Activated CD4-positive, alpha-beta T cell treated with anti-CD3 and anti-CD28 coated beads for 4 hours (primary cell): ENCODE results near the gene FURIN.
"Not testable (repeated sequence)": the region's sequence is repeated elsewhere in the genome, so short reads cannot be mapped to it uniquely, and the experiment has no call there.

ENCODE experiments used
- DNase-seq, 2 donors: peaks; one replicate each; pipeline ENCODE4 v3.0.0-alpha.2; 2020

Gene FURIN

DNA sequence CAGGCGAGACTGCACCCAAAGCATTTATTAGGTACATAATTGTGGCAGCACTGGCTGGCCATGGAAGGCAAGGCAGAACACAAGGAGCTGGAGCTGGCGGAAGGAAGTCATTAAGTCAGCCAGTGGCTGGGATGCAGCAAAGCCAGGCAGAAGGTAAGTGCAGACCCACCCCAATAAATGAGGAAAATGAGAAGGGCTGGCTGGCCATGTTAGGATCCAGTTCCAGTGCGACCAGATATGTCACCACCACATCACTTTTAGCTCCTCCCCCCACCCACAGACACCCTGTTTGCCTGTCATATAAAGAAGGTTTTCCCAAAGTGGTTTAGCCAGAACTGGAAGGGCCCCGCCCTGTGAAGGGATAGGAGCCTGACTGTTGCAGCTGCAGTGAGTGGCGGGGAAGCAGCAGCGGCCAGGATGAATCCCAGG is at the start of gene FURIN:
Gene FURIN (plus strand): TSS at position 328 of the 429 bp plus-strand sequence. CDS start 7,153 bp downstream, outside the sequence.
- DNase-seq, result no peak

DNA sequence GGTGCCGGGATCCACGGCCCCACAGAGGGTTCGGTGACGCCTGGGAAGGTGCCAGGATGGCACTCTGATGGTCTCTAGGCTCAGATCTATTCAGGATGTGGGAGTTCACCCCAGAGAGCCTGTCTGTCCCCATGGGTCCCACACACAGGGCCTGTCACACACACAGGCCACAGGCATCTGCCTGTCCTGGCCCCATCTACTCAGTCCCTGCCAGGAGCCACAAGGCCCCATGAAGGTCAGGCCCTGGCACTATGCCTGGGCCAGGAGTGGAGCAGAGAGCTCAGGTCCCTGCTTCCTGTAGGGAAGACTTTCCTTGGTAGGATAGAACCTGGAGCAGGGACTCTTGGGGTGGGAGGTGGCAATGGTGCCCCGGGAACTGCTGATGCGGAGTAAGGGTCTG is 49.0 kb upstream of the FURIN start:
- DNase-seq, result no peak

DNA sequence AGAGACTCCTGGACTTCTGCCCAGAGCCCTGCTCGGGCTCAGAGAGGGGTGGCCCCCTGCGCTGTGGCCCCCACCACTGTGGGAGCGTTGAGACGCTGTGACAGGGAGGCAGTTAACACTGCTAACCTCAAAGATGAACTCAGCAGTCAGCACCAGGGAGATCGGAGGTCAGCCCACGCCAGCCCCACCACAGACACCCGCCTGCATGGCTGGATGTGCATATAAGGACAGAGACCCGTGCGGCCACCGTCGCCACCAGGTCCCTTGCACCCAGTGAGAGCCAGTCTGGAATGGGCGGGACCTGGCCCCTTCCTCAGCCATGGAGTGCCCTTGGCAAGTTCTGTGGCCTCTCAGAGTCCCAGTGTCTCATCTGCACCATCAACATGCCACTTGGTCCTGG is 48.5 kb upstream of the FURIN start:
- DNase-seq, result no peak

DNA sequence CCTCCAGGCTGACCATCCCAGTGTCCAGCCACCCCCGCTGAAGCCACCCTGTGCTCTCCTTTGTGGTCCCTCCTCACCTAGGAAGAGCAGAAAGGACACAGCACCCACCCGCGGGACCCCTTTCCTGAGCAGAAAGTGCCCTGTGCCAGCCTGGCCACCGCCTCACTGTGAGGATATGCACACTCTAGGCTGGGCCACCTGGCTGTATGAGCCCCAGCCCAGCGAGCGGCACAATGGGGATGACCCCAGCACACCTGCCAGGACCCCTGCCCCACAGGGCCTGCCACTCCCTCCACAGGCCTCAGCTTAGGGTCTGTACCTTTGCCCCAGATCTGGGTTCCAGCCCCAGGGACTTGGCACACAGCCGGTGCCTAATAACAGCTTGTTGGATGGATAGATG is 47.9 kb upstream of the FURIN start:
- DNase-seq, result no peak

DNA sequence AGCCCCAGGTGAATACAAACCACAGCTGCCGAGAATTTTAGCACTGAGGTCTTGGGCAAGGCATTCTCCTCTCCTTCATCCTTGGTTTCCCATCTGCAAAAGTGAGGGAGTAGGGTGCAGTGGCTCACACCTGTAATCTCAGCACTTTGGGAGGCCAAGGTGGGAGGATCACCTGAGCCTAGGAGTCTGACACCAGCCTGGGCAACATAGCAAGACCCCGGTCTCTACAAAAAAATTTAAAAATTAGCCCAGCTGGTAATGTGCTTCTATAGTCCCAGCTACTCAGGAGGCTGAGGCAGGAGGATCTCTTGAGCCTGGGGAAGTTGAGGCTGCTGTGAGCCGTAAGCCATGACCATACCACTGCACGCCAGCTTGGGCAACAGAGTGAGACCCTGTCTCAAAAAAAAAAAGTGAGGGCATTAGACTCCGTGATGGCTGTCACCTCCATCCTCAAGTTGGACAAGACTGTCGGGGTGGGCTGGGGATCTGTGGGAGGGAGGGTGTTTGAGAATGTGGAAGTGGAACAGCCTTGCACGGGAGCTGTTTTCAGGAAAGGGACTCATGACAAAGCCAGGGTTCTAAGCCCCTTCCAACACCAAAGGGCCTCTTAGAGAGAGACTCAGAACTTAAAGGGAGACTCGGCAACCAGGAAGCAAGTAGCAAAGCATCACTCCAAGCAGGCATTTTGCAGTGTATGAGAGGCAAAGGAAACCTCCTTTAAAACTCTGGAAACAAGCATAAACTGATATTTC is 46.0 kb upstream of the FURIN start:
- no peak for DNase-seq

DNA sequence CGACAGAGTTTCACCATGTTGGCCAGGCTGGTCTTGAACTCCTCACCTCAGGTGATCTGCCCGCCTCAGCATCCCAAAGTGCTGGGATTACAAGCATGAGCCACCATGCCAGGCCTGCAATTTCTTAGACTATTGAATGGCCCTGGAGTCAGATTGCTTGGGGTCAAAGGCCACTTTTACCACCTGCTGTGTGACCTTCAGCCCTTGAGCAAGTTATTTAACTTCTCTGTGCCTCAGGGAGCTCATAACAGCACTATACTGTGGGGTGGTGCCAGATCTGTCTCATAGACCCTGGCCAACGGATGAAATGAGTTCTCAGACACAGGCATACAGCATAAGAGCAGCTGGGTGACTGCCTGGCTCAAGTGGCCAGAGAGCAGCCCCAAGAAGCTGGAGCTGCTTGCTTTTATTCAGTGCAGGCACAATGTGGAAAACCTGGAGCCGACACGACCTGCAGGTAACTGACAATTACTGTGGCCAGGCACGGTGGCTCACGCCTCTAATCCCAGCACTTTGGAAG is 44.9 kb upstream of the FURIN start:
- no peak for DNase-seq

DNA sequence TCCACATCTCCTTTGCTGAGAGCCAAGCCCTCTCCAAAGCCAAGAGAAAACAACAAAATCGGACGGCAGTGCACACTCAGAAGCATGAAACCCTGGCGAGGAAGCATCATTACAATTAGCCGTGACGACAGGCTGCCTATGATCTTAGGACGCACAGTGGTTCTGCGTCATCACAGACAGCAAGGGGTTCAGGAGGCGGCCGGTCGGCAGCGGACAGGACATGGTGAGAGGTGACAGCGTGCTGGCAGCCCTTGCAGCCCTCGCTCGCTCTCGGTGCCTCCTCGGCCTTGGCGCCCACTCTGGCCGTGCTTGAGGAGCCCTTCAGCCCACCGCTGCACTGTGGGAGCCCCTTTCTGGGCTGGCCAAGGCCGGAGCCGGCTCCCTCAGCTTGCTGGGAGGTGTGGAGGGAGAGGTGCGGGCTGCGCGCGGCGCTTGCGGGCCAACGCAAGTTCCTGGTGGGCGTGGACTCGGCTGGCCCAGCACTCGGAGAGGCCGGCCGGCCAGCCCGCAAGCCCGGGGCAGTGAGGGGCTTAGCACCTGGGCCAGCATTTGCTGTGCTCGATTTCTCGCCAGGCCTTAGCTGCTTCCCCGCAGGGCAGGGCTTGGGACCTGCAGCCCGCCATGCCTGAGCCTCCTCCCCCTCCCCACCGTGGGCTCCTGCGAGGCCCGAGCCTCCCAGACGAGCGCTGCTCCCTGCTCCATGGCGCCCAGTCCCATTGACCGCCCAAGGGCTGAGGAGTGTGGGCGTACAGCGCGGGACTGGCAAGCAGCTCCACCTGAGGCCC is 43.1 kb upstream of the FURIN start:
- DNase-seq, result not testable (repeated sequence)

DNA sequence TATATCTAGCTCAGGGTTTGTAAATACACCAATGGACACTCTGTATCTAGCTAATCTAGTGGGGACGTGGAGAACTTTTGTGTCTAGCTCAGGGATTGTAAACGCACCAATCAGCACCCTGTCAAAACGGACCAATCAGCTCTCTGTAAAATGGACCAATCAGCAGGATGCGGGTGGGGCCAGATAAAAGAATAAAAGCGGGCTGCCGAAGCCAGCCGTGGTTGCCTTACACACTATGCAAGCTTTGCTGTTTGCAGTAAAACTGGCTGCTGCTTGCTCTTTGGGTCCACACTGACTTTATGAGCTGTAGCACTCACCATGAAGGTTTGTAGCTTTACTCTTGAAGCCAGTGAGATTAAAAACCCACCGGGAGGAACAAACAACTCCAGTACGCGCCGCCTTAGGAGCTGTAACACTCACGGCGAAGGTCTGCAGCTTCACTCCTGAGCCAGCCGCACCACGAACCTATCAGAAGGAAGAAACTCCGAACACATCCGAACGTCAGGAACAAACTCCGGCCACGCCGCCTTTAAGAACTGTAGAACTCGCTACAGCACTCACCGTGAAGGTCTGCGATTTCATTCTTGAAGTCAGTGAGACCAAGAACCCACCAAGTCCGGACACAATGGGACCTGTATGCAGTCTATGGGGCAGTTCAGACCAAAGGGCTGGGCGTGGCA is 42.0 kb upstream of the FURIN start:
- DNase-seq, result not testable (repeated sequence)

DNA sequence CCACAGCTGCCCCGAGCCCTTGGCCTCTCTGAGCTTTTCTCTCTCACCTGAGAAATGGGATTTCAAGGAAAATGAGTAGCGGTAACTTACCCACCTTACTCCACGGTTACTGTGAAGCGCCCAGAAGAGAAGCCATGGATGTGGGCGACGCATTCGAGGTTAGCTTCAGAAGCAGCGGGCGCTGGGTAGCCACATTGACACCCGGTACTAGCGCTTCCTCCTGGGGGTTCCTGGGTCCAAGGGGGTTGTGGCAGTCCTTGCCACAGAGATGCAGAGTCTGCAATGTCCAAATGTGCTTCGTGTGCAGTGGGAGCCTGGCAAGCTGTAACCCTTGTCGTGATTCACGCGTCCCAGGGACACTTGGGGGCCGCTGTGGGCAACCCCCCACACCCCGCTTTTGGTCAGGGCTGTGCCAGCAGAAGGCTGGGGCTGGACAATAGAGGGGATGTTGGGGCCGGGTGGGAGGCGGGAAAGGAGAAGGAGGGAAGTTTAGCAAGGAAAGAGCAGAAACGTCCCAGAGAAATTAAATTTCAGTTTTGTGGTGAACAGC is 41.4 kb upstream of the FURIN start:
- no peak for DNase-seq

DNA sequence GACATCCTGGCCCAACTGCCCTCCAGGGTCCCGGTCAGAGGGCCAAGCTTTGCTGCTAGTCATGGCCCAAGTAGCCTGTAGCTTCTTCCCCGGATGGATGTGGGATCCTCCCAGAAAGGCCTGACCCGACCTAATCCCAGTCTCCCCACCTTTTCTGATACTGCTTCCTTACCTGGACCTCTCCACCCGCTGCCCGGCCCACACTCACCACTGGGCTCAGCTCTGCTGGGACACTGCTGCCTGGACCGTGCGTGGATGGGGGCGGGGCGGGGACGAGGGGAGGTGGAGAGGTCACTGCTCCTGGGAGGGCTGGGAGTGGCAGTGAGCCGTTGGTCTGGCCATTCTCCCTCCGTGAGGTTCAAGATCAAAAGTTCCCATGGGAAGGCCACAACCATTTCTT is 40.3 kb upstream of the FURIN start:
- DNase-seq, result no peak

DNA sequence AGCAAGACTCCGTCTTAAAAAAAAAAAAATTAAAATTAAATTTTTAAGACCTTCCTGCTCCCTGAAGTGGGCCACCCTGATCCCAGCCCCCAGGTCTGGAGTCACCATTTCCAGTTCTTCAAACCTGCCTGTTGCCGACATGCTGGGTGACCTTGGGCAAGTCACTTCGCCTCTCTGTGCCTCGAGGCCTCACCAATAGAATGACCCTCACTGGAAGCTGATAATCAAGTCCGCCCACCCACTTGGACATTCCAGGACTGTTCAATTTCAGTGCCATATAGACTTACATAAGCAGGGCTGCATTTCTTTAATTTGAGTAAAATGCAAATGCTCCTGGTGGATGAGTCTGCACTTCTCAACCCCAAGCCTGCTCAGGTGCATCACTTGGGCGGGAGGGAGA is 39.3 kb upstream of the FURIN start:
- no peak for DNase-seq

DNA sequence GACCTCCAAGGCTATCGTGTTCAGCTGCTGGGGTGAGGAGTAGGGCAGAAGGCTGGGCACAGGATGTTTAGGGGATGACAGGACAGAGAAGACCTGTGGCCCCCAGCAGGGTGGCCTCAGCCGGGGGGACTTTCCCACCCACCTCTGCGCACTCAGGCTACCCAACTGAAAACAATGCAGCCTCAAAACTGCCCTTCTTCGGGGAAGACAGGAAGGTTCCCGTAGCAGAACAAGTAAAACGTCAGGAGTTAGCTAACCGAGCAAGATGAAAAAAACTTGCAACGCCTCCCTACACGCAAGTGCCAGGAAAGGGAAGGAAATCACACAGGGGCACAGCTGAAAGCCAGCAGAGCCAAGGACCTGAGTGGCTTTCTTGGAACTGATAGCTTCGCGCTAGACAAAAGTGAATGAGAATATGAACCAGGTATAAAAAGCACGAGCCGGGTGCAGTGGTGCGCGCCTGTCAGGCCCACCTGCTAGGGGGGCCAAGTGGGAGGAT is 38.4 kb upstream of the FURIN start:
- DNase-seq, result peak in 1 of 2 donors; percentile 35

DNA sequence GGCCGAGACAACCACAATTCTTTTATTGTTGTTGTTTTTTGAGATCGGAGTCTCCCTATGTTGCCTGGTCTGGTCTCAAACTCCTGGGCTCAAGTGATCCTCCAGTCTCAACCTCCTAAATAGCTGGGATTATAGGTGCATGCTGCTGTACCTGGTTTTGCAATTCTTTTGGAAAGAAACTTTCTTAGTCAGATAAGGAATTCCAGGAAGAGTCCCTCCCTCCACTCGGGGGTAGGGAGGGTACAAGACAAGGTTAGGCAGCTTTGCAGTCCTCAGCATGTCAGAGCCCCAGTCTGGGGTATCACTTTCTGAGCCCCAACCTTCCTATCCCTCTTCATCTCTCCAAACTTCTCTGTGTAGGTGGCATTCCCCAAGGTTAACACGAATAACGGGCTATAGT is 33.8 kb upstream of the FURIN start:
- no peak for DNase-seq

DNA sequence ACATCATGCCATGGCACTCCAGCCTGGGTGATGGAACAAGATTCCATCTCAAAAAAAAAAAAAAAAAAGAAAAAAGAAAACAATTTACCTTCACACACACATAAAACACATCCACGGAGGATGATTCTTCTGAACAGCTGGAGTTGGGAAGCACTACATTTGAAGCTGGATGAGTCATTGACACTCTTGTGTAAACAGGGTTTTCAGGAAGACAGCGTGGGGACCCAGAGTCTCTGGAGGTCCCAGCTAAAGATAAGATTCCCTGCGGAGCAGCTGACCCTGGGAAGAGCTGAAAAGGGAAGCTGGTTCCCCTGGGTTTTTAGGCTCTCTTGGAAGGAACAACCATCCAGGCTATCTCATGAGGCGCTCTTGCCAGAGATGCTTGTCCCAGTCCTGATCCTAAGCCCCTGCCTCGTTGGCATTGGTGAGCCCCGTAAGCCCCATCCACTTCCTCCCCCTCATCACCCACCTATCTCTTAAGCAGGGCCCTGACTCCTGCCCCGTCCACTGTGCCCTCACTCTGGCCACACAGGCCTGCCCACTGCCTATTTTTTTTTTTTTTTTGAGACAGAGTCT is 32.0 kb upstream of the FURIN start:
- DNase-seq, result no peak

DNA sequence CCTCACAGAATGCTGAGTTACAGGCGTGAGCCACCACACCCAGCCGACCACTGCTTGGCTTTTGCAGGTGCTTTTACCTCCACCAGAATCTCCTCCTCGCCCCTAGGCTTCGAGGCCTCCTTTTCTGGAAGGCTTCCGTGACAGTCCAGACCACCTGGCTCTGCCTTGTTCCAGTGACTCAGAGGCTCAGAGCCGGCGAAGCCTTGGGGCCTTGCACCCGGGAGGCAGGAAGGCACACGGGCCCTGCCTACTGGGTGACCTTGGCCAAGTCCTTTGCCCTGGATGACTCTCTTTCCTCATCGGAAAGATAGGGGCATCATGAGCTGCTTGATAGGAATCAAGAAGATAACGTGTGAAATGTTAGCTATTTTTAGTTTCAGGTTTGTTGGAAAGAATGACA is 31.3 kb upstream of the FURIN start:
- DNase-seq, result peak in 1 of 2 donors; percentile 53

DNA sequence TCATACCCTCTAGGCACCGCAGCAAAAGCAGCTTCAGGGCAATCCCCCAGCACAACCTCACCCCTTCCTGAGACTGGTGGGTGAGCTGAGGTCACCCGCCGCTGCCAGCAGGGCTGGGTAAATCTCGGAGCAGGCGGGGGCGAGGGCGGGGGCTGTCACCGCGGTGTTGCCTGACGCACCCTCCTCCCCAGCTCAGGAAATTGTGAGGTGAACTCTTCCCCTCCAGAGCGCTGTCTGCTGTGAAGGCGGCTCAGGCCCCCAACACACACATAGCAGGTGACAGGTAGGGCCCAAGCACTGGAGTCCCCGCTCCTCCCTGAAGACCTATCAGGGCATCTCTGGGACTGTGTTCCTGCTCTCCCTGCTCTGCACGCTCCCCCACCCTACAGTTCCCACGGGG is 30.2 kb upstream of the FURIN start:
- DNase-seq, result peak; percentile 89 to 93

DNA sequence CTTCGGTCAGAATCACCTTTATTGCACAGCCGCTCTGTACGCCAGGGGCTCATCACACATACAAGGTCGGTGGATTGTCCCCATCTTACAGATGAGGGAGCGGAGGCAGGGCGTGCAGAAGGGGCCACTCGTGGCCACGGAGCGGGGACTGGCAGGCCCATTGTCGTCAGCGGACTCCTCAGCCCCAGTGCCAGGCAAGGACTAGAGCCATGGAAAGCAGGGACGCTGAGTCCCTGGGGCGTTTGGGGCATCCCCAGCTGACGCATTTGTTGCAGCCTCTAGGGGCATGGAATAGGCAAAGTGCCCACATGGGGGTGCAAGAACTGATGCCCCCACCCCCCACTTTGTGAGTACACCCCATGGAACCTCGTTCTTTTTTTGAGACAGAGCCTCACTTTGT is 29.8 kb upstream of the FURIN start:
- DNase-seq, result peak in 1 of 2 donors; percentile 30

DNA sequence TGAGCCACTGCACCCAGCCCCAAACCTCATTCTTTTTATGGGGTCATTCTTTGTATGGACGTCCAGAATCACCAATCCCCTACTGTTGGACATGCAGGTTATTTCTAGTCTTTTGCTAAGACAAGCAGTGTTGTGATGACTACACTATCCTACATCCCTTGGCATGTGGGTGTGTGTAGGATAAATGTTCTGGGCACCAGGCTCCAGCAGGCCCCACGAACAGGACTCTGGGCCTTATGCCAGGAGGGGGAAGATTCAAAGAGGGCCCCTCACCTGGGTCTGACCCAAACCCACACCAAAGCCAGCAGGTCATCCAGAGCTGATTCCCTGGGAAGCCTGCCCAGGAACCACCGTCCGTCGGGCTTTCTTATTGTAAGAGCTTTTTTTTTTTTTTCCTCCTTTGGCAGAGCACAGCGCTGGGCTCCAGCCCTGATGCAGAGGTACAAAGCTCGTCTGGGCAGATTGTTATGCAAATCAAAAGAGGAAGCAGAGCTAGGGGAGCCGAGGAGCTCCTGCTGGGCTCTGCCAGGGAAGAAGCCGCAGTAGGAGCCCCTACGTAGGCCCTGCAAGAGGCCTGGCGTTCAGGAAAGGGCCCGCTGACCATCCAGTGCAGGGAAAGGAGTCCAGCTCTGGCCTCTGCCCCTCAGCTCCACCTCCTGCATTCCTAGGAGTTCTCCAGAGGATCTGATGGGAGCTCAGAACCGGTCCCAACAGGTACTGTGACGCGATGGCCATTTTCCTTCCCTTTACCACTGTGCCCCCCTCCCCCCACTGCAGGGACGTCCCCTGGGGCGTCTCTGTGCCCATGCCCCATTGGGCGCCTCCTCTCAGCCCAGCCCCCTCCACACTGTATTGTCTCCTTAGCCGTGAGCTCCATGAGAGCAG is 29.0 kb upstream of the FURIN start:
- DNase-seq, result no peak

DNA sequence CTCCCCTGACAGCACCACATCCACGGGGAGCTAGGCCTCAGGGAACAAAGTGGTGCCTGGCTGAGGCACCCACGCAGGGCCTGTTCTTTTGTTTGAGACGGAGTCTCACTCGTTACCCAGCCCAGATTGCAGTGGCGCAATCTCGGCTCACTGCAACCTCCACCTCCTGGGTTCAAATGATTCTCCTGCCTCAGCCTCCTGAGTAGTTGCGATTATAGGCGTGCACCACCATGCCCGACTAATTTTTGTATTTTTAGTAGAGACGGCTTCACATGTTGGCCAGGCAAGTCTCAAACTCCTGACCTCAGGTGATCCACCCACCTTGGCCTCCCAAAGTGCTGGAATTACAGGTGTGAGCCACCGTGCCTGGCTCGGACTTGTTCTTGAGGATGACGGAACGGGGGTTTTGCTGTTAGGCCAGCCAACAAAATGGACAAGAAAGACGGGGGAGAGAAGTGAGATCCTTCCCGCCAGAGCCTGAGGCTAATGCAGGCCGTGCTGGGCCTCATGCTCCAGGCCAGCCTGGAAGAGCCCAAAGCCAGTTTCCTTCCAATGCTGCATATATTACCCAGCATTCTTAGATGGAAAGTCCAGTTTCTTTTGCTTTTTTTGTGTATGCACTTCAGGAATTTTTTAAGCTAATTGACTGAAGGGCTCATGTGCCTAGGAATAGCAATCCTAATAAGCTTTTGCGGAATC is 28.1 kb upstream of the FURIN start:
- DNase-seq, result no peak

DNA sequence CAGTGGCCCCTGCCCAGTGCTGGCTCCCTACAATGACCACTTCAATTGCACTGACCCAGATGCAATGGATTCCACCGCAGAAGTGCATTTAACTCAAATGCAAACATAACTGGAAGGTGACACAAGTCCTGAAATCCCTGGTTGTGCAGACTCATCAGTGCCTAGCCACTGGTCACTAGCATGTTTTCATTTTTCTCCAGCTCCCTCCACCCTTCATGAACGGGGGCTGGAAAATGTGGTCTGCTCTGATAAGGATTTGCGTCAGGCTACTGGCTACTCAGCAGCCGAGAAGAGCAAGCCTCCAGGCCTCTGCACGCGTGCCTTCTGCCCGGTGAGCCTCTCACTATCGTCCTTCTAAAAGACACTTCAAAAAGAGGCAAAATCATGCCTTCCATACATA is 27.4 kb upstream of the FURIN start:
- no peak for DNase-seq

DNA sequence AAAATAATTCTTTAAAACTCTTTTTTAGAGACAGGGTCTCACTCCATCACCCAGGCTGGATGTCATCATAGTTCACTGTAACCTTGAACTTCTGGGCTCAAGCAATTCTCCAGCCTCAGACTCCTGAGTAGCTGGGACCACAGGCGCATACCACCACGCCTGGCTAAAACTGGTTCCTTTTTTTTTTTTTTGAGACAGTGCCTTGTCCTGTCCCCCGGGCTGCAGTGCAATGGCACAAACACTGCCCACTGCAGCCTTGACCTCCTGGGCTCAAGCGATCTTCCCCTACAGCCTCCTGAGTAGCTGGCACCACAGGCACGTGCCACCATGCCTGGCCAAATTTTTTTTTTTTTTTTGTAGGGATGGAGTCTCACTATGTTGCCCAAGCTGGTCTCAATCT is 23.7 kb upstream of the FURIN start:
- no peak for DNase-seq
